Sigmoid colon (tissue), 7 donors: ENCODE measurements around the gene RYK. TPM values are rescaled to one million over a fixed set of nuclear protein-coding genes. Genes with fewer than 3 reads are reported as not detected.

ENCODE experiments used
- DNase-seq: peaks from one replicate; pipeline ENCODE4 v3.0.0-alpha.2; 2019
- H3K27ac ChIP-seq, 4 donors: fragments of 200-600 bp; sonication (generic); one replicate each; pipeline ENCODE4 v1.5.1; 2016 to 2019; ENCODE audit warnings: mild to moderate bottlenecking in 1 of 4
- H3K27me3 ChIP-seq, 3 donors: fragments of 200-600 bp; sonication (generic); one replicate each; pipeline ENCODE4 v1.5.1; 2019; ENCODE audit warnings: mild to moderate bottlenecking in 1 of 3
- H3K36me3 ChIP-seq, 4 donors: fragments of 200-600 bp; sonication (generic); one replicate each; pipeline ENCODE4 v1.5.1; 2016 to 2019
- H3K4me1 ChIP-seq, 4 donors: fragments of 200-600 bp; sonication (generic); one replicate each; pipeline ENCODE4 v1.5.1; 2017 to 2019
- H3K4me3 ChIP-seq, 4 donors: fragments of 200-600 bp; sonication (generic); one replicate each; pipeline ENCODE4 v1.5.1; 2017 to 2019; ENCODE audit warnings: mild to moderate bottlenecking in 2 of 4, moderate library complexity in 1 of 4
- H3K9me3 ChIP-seq, 4 donors: fragments of 200-600 bp in 3 of 4; sonication (generic) in 3 of 4; one replicate each; pipeline versions ENCODE4 v1.5.1 to v1.6.1; 2013 to 2019
- CTCF ChIP-seq, 4 experiments: fragments of 450-650 bp in 3 of 4; fragments of 200-600 bp in 1 of 4; IDR thresholded peaks; one replicate each; pipeline ENCODE4 v1.5.1; 2016 to 2019; ENCODE audit warnings: antibody characterized with exemption in 4 of 4, mild to moderate bottlenecking in 3 of 4, moderate library complexity in 2 of 4
- EP300 ChIP-seq, 4 donors: sonication (generic); formaldehyde crosslinking; IDR thresholded peaks; one replicate each; pipeline ENCODE4 v1.6.1; 2017; ENCODE audit warnings: antibody characterized with exemption in 4 of 4
- POLR2A ChIP-seq, 2 donors: fragments of 450-650 bp; IDR thresholded peaks; one replicate each; pipeline ENCODE4 v1.6.1; 2016; ENCODE audit warnings: antibody characterized with exemption in 2 of 2, mild to moderate bottlenecking in 2 of 2, moderate library complexity in 2 of 2
- POLR2AphosphoS5 ChIP-seq, 4 donors: sonication (generic); formaldehyde crosslinking; IDR thresholded peaks; one replicate each; pipeline ENCODE4 v1.6.1; 2017; ENCODE audit warnings: antibody characterized with exemption in 4 of 4
- WGBS, 2 donors: extraction: QIAGEN DNeasy Blood & Tissue Kit; methylation state at CpG; one replicate each; pipeline ENCODE4 v1.1.7; 2013; 5-methylcytosine and 5-hydroxymethylcytosine counted together
- intact Hi-C: fragments of 100-400 bp; cut with DNase I; formaldehyde crosslinking; loops from one replicate; pipeline ENCODE4 v1.15.1; 2023
- polyA plus RNA-seq, 3 donors: library from polyadenylated mRNA; stranded (reverse); fragments of 200-250 nt; gene quantifications; one replicate each; pipeline ENCODE4 v1.2.3, GENCODE V29; 2013
- total RNA-seq, 4 donors: library from RNA; depleted of rRNA; stranded (reverse); fragments of >200 nt; gene quantifications; one replicate each; pipeline ENCODE4 v1.1.0, GENCODE V29; 2016
- donor health status: healthy with polysubstance abuse.
- donor health status: Bipolar disorder and iron deficiency.
- donor health status: healthy.

The RYK gene
- total and polyA plus RNA-seq, 7 donors = 12.7 to 148 (median 92.2) TPM

GRCh38 chr3:134232951-134233350, 17.7 kb downstream of the RYK start:
- no peaks in the 10 kb centered on the region for H3K27me3 ChIP-seq

DNA sequence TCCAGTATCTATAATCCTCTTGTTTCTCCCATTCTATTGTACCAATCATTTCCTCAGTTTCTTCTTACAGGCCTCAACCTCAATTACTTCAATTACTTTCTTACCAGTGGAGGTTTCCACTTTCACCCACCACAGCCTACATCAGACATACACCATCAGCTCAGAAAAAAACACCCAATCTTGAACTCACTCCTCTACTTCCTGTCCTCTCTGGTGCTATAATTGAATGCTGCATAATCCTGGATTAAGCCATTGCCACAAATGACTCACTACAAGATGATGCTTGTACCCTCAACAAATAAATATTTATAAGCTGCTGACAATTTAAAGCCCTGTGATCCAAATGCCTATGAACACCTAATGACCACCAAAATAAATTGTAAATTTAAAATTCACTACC, 18.5 kb downstream of the RYK start:
- H3K36me3 ChIP-seq = no peaks in the 10 kb centered on the region
- DNase-seq = no peak
- no peaks in the 10 kb centered on the region for H3K9me3 ChIP-seq
- H3K27me3 ChIP-seq = no peaks in the 10 kb centered on the region
- no peak overlapping the region for H3K27ac ChIP-seq
- TF ChIP-seq POLR2A (IDR thresholded peaks at IDR 0.05) = no peak
- no peak for TF ChIP-seq CTCF (IDR thresholded peaks at IDR 0.05)
- TF ChIP-seq EP300 (IDR thresholded peaks at IDR 0.05) = no peak
- no peak for TF ChIP-seq POLR2AphosphoS5 (IDR thresholded peaks at IDR 0.05)
- H3K4me1 ChIP-seq = peaks cover 0 to 65% (median 48%) of the 10 kb centered on the region in 4 donors
- intact Hi-C loops = no loop called here
- H3K4me3 ChIP-seq = no peak overlapping the region

More at GRCh38 chr3:134232951-134233350, 17.7 kb downstream of the RYK start:
- DNase-seq = no peak
- Histone ChIP-seq H3K36me3 (no peaks in the 10 kb centered on the region), H3K9me3 (no peaks in the 10 kb centered on the region), H3K4me3 (no peak overlapping the region), H3K27ac (no peak overlapping the region), H3K4me1 (peaks cover 0 to 69% (median 51%) of the 10 kb centered on the region in 4 donors)
- intact Hi-C loops = no loop called here
- no peak for TF ChIP-seq CTCF (IDR thresholded peaks at IDR 0.05)
- no peak for TF ChIP-seq POLR2A (IDR thresholded peaks at IDR 0.05)

GRCh38 chr3:134231131-134231530, 19.5 kb downstream of the RYK start:
- Histone ChIP-seq H3K36me3 (no peaks in the 10 kb centered on the region), H3K9me3 (no peaks in the 10 kb centered on the region), H3K4me1 (peaks cover 0 to 55% (median 38%) of the 10 kb centered on the region in 4 donors), H3K27me3 (no peaks in the 10 kb centered on the region), H3K4me3 (no peak overlapping the region), H3K27ac (no peak overlapping the region)
- DNase-seq = no peak
- TF ChIP-seq POLR2A (IDR thresholded peaks at IDR 0.05) (no peak), POLR2AphosphoS5 (IDR thresholded peaks at IDR 0.05) (no peak), EP300 (IDR thresholded peaks at IDR 0.05) (no peak), CTCF (IDR thresholded peaks at IDR 0.05) (no peak)
- intact Hi-C loops = no loop called here
- 62 to 73% methylated on average over 3 of the region's 3 CpGs for WGBS, 2 donors

GRCh38 chr3:134229038-134229437, 21.6 kb downstream of the RYK start:
- intact Hi-C loops = no loop called here
- Histone ChIP-seq H3K4me1 (peaks cover 0 to 42% (median 25%) of the 10 kb centered on the region in 4 donors), H3K27me3 (no peaks in the 10 kb centered on the region), H3K36me3 (no peaks in the 10 kb centered on the region), H3K9me3 (no peaks in the 10 kb centered on the region), H3K27ac (no peak overlapping the region), H3K4me3 (no peak overlapping the region)
- no peak for DNase-seq
- TF ChIP-seq EP300 (IDR thresholded peaks at IDR 0.05) (no peak), POLR2AphosphoS5 (IDR thresholded peaks at IDR 0.05) (no peak), CTCF (IDR thresholded peaks at IDR 0.05) (no peak), POLR2A (IDR thresholded peaks at IDR 0.05) (no peak)
- WGBS, 2 donors = 87 to 94% methylated on average over 8 of the region's 8 CpGs

DNA sequence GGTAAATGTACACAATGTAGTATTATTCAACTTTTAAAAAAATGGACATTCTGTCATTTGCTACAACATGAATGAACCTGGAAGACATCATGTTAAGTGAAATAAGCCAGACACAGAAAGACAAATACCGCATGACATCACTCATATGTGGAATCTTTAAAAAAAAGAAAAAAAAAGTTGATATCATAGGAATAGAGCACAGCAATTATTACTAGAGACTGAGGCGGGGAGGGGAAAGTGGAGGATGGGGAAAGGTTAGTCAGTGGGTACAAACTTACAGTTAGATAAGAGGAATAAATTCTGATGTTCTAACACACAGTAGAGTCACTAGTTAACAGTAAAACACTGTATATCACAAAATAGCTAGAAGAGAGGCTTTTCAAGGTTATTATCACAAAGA, 22.2 kb downstream of the RYK start:
- H3K9me3 ChIP-seq = no peaks in the 10 kb centered on the region

More for the DNA sequence above, 22.2 kb downstream of the RYK start:
- Histone ChIP-seq H3K4me3 (no peak overlapping the region), H3K36me3 (no peaks in the 10 kb centered on the region), H3K4me1 (peaks cover 0 to 44% (median 28%) of the 10 kb centered on the region in 4 donors), H3K27ac (no peak overlapping the region), H3K27me3 (no peaks in the 10 kb centered on the region)
- DNase-seq = no peak
- WGBS, 2 donors = 96 to 98% methylated on average over 2 of the region's 2 CpGs
- intact Hi-C loops = no loop called here
- TF ChIP-seq POLR2A (IDR thresholded peaks at IDR 0.05) (no peak), CTCF (IDR thresholded peaks at IDR 0.05) (no peak), EP300 (IDR thresholded peaks at IDR 0.05) (no peak), POLR2AphosphoS5 (IDR thresholded peaks at IDR 0.05) (peak in 1 of 4 donors; percentile 39)
